Embryonic facial prominence (tissue), 1 donor: Measurements from ENCODE around the gene TRPM3.

ENCODE experiments used
- DNase-seq: peaks from one replicate; pipeline ENCODE4 v3.0.0-alpha.2; 2016; ENCODE audit errors: extremely low spot score

Gene TRPM3

GRCh38 chr9:70949239-70949638 lies 172.2 kb downstream of the TRPM3 start:
- no peak for DNase-seq

GRCh38 chr9:70948744-70949143 lies 172.7 kb downstream of the TRPM3 start:
- DNase-seq: no peak

GRCh38 chr9:70947511-70947910 lies 173.9 kb downstream of the TRPM3 start:
- DNase-seq: no peak

GRCh38 chr9:70947086-70947485 lies 174.3 kb downstream of the TRPM3 start:
- no peak for DNase-seq

DNA sequence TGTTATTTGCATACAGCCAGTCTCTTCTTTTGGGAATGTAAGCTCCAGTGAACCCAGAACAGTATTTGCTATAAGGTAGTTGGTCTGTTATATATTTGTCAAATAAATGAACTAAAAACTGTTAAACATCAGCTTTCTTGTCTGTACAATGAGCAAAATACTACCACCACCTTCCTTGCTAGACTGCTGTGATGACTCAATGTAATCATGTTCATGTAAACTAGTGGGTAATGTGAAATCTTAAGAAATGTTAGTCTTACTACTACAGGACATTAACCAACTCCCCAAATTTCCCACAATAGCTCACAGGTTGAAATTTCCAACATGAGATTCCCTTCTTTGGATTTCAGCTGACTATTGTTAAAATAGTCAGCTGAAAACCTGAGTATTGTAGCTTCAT lies 176.1 kb downstream of the TRPM3 start:
- DNase-seq: no peak

GRCh38 chr9:70941191-70941590 lies 180.2 kb downstream of the TRPM3 start:
- no peak for DNase-seq

DNA sequence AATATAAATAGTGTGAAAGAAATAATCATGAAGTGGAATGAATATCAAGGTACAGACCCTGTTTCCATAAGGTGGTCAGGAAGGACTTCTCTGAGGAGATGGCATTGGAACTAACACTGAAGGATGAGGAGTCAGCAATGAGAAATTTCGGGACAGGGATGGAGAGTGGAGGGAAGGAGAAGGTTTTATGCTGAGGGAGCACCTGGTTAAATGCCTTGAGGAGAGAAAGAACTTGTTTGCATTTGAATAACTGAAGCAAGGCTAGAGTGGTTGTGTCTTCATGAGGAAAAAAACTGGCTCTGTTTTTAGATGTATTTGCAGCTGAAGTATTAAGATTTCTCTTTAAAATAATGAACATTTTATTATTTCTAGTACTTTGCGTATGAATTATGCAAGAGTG lies 180.8 kb downstream of the TRPM3 start:
- DNase-seq: no peak

DNA sequence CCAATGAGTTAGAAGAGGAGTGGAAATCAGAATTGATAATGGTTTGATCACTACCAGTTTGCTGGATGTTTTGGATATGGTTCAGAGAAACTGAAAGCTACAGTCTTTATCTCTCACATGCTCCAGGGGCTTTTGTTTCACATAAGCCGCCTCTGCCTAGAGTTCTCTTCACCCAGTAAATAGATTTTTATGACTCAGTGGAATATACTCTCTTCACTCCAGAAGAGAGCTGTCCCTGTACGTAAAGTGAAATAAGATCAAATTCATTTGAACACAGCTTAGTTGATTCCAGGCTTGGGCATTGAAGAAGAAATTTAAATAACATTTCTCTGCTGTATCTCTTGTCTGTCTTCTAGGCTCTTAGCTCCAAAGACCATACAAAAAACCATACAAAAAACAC lies 184.9 kb downstream of the TRPM3 start:
- DNase-seq: no peak

- no peak for DNase-seq
These were observed 185.6 kb downstream of the TRPM3 start for GRCh38 chr9:70935856-70936255.

GRCh38 chr9:70934642-70935041 lies 186.8 kb downstream of the TRPM3 start:
- DNase-seq: no peak

- DNase-seq: no peak
These were observed 188.1 kb downstream of the TRPM3 start for GRCh38 chr9:70933321-70933720.

DNA sequence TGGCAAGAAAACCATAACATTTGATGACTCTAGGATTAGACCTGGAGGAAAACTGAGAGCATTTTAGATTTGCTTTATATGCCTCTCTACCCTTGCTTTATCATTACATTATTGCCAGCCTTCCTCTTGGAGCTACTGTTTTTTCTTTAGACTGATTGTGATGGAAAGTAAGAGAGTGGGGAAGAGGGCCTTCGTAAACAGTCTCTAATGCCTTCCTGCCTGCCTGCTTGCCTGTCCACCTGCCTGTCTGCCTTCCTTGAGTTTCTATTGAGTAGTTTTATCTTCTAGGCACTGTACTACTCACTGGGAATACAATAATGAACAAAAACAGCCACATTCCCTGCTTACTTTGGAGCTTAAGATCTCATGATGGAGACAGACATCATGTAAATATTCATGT lies 189.3 kb downstream of the TRPM3 start:
- DNase-seq: no peak

- DNase-seq: no peak
These were observed 193.9 kb downstream of the TRPM3 start for GRCh38 chr9:70927530-70927929.

- DNase-seq: peak; percentile 69
These were observed 196.4 kb downstream of the TRPM3 start for GRCh38 chr9:70924895-70925547.

- DNase-seq: no peak
These were observed 197.0 kb downstream of the TRPM3 start for GRCh38 chr9:70924380-70924779.

DNA sequence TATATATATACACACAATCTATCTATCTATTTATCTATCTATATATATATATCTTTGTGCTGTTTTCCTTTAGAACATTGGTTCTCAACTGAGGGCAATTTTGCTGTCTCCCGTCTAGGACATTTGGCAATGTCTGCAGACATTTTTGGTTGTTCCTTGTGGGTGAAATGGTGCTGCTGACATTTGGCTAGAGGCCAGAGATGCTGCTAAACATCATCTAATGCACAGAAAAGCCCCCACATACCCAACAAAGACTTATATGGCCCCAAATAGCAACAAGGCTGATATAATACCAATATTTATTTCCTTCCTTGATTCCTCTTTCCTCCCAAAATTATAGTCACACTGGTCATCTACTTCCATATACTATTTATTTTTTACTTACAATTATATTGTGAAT lies 197.5 kb downstream of the TRPM3 start:
- no peak for DNase-seq

DNA sequence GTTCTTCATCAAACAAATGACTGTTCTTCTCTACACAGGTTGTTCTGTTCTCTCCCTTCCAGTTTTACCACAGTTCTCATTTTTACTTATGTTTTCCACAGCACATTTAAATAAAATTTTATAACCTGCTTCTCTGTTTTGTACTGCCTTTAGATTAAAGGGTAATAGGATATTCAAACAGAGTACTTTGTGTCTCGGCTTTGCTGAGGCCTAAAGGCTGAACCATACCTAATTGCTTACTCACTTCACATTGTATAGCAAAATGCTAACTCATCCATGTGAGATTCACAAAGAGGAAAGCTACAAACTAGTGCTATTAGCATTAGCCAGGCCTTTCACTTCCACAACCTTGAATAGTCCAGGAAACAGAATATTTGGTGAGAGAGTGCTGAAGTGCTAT lies 200.3 kb downstream of the TRPM3 start:
- no peak for DNase-seq

DNA sequence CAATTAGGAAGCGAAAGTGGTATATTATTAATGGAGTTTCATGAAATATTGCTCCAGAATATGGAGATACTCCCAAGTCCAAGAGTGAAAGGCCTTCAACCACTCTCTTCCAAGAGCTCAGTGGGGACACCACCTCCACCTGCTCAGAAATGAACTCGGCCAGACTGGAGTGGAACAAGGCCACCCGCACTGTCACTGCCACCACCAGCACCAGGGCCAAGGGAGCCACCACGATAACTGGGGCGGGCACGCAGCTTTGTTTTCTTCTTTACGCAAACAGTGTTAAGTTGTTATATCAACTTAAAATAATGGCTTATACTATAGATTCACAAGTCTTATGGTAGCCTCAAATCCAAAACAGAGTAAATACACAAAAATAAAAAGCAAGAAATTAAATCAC lies 204.1 kb downstream of the TRPM3 start:
- no peak for DNase-seq

- no peak for DNase-seq
These were observed 209.6 kb downstream of the TRPM3 start for GRCh38 chr9:70911791-70912190.

- DNase-seq: no peak
These were observed 210.8 kb downstream of the TRPM3 start for GRCh38 chr9:70910598-70910997.

- no peak for DNase-seq
These were observed 218.7 kb downstream of the TRPM3 start for GRCh38 chr9:70902692-70903131.

DNA sequence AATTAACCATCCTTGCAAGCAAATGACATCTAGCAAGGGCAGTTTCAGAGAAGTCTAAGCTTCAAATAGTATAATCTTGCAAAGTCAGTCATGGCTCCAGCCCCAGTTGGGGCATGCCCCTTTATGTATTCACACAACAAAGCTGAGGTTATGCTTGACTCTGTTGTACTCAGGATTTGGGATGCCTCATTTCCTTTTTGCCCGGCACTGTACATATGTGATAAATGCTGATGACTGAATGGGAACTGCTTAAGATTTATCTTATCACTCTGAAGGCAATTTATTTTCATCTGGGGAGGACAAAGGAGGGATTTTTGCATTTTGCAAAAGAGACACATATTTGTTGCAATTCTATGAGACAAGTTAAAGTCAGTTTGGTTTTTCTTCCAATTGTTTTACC lies 219.2 kb downstream of the TRPM3 start:
- DNase-seq: no peak

- DNase-seq: no peak
These were observed 219.7 kb downstream of the TRPM3 start for GRCh38 chr9:70901746-70902145.

DNA sequence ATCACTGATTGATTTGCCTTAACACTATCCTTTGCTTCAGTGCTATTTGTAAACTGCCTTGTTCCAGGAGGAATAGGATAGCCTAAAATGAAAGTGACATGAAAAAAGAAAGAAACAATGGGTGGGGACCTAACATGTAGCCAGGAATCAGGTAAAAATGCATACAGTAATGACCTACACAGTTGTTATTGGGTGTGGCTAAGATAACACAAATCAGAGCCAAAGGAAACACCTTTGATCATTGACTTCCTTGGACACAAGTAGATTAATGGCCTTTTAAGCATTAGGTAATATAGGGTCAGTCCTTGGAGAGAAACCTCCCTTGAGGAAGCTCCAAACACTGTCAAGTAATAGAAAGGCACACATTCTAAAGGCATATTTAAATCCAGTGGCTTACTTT lies 220.4 kb downstream of the TRPM3 start:
- DNase-seq: no peak
